Endometrial microvascular endothelial cells (primary cell): ENCODE measurements around the gene MAN1A2. TPM values are rescaled to one million over a fixed set of nuclear protein-coding genes. Genes with fewer than 3 reads are reported as not detected.
"Not testable (repeated sequence)": the region's sequence is repeated elsewhere in the genome, so short reads cannot be mapped to it uniquely, and the experiment has no call there.

Experiments used
- in situ Hi-C: cut with HindIII; loops from 2 replicates; pipeline ENCODE4 v1.10.0; 2017; ENCODE audit warnings: low sequenced_read_pairs, low pct_unique_long_range_greater_than_20kb; ENCODE audit errors: inconsistent ontology term
- total RNA-seq: library from RNA; depleted of rRNA; stranded (reverse); fragments of >200 nt; gene quantifications from one replicate; pipeline ENCODE4 v1.2.3, GENCODE V29; 2015; ENCODE audit errors: inconsistent ontology term

The MAN1A2 gene
- total RNA-seq, 1 donor from 2014 or later = 24.2 TPM

GRCh38 chr1:117537291-117537920, 170.2 kb downstream of the MAN1A2 start:
- in situ Hi-C loops = loop anchor here (25.0 kb wide), 1 partner anchor 225 kb away; no protein-coding TSS in a partner anchor

GRCh38 chr1:117540532-117540931, 173.3 kb downstream of the MAN1A2 start:
- in situ Hi-C loops = loop anchor here (25.0 kb wide), 1 partner anchor 222 kb away; no protein-coding TSS in a partner anchor

GRCh38 chr1:117541003-117541402, 173.8 kb downstream of the MAN1A2 start:
- in situ Hi-C loops = loop anchor here (25.0 kb wide), 1 partner anchor 221 kb away; no protein-coding TSS in a partner anchor

DNA sequence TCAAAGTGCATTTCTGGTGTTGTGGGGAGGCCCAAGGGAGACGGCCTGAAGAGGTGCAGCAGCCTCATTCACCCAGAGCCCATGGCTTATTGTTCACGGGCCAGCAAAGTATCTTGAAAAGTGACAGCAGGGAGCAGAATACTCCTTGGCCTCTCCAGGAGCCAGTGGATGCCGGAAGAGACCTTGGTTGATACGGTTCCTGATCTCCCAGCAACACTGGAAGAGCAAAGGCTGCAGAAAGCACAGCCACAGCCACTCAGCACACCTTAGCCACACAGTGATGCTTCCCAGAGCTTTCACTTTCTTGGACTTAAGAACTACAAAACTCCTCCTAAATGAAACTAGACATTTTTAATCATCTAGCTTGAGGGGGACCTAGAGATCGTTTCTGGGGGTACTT, 174.3 kb downstream of the MAN1A2 start:
- in situ Hi-C loops = loop anchor here (25.0 kb wide), 1 partner anchor 221 kb away; no protein-coding TSS in a partner anchor

DNA sequence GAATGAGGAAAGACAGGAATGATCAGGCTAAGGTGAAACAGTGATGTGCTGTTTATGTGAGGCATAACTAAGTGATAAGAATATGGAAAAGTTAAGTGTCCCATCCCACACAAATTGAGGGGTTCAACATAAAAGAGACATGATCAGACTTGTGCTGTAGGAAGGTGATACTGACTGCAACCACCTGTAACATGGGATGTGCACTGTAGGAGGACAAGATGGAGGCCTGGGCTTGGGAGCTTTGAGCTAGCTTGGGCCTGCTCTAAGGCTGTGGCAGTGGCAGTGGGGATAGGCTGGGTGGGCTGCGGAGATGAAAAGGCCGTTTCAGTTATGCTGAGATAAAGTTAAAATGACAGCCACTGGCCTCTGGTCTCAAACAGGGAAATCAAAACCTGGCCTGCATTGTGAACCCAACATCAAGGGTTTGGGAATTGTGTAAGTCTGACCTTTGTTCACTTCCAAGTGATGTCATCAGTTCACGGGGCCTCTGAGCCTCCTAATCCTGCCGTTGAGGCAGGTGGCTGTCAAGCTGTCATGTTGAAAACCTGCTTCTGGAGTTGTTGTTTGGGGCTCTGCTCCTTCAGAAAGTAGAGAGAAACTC, 177.4 kb downstream of the MAN1A2 start:
- in situ Hi-C loops = loop anchor here (25.0 kb wide), 1 partner anchor 218 kb away; no protein-coding TSS in a partner anchor

DNA sequence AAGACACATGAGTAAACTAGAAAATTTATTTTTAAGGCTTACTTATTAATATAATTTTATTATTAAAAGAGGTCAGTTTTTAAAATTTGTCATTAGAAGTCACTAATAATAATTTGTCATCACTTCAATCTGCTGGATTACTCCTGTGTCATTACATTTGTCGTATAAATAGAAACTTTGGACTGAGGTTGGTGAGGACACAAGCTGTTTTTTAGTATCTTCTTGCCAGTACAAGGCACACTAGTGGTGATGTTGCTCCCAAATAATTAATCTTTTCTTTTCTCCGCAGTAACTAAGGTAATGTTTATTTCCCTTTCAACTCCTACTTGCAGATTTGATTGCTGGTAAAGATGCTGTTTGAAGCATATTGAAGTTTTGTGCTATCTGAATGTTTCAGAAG, 179.2 kb downstream of the MAN1A2 start:
- in situ Hi-C loops = loop anchor here (25.0 kb wide), 1 partner anchor 216 kb away; no protein-coding TSS in a partner anchor

DNA sequence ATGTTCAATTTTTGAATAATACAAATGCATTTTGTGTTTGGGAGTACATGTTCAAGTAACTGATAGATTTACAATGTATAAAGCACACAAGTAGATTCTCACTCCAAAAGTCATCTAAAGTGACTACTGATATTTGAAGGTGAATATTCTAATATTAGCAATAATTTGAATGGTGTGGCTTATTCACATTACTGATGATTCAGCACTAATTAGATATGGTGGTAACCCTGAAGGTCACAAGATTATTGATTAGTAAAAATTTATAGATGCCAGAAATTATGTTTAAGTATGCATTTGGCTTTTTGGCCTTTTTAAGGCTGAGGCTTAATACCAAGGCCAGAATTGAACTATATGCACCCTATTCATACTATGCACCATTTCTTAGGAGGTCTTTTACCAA, 186.2 kb downstream of the MAN1A2 start:
- in situ Hi-C loops = no loop called here

DNA sequence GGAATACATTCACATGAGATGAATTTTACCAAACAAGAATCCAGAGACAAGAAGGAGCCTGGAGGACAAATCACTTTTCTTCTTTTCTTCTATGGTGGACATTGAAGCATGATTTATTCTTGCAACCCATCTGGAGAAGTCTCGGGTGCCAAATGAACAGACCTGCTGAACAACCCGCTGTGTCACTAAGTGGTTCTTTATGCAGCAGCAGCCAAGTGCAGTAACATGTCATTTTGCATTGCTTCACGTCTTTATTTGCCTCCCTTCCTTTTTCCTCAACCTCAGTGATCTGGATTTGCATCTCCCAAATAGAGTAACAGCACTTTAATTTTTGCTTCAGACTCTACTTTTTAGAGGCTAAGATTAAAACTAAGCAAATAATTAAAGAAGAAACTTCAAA, 188.6 kb downstream of the MAN1A2 start:
- in situ Hi-C loops = no loop called here

- in situ Hi-C loops = no loop called here
These were observed 189.1 kb downstream of the MAN1A2 start for GRCh38 chr1:117556341-117556740.

DNA sequence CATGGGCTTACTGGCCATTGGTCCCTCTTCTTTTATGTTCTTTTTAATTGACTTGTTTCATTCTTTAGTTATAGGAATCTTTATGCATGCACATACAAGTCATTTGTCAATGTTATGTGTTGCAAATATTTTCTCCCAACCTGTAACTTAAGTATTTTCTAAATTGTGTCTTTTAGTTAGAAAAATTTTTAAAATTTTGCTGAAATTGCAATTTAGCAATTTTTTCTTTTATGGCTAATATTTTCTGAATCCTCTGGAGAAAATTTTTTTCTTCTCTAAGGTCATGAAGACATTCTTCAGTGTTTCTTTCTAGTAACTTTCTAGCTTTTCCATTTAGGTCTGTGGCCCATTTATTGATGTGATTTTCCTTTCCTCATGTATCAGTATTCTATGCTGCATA, 189.7 kb downstream of the MAN1A2 start:
- in situ Hi-C loops = no loop called here

GRCh38 chr1:117558451-117558850, 191.2 kb downstream of the MAN1A2 start:
- in situ Hi-C loops = not testable (repeated sequence)

DNA sequence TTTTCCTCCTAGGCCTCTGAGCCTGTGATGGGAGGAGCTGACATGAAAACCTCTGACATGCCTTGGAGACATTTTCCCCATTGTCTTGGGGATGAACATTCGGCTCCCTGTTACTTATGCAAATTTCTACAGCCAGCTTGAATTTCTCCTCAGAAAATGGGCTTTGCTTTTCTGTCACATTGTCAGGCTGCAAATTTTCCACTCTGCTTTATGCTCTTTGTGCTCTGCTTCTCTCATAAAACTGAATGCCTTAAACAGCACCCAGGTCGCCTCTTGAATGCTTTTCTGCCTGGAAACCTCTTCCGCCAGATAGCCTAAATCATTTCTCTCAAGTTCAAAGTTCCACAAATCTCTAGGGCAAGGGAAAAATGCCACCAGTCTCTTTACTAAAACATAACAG, 191.9 kb downstream of the MAN1A2 start:
- in situ Hi-C loops = no loop called here

- in situ Hi-C loops = no loop called here
These were observed 192.7 kb downstream of the MAN1A2 start for GRCh38 chr1:117559985-117560384.

GRCh38 chr1:117561071-117561470, 193.8 kb downstream of the MAN1A2 start:
- in situ Hi-C loops = no loop called here

GRCh38 chr1:117561551-117561950, 194.3 kb downstream of the MAN1A2 start:
- in situ Hi-C loops = no loop called here

- in situ Hi-C loops = no loop called here
These were observed 195.6 kb downstream of the MAN1A2 start for GRCh38 chr1:117562581-117563491.

- in situ Hi-C loops = no loop called here
These were observed 196.2 kb downstream of the MAN1A2 start for GRCh38 chr1:117563492-117563875.

GRCh38 chr1:117564227-117565075, 197.2 kb downstream of the MAN1A2 start:
- in situ Hi-C loops = no loop called here
